ENCODE data around the gene CUTC. TPM values are rescaled to one million over a fixed set of nuclear protein-coding genes. Genes with fewer than 3 reads are reported as not detected.
A peak's percentile ranks its signal among the peaks of the same experiment; 100 is the strongest.

The CUTC gene
- total RNA-seq, 1 experiment from 2014 or later: 15.0 TPM

GRCh38 chr10:99770408-99771045 lies 38.5 kb downstream of the CUTC start:
- ChIA-PET CTCF (no interaction called here), POLR2A (interaction anchor here (0.6 to 0.8 kb wide), 2 partner anchors 38 to 149 kb away, joined by 3 to 4 read pairs; partner anchors contain the start of genes COX15 and CUTC)
- TF ChIP-seq CTCF (IDR thresholded peaks at IDR 0.05; ENCODE audit: unreplicated experiment): no peak
- Mint-ChIP-seq H3K36me3 (ENCODE audit: insufficient read depth, unreplicated experiment) (no peaks in the 10 kb centered on the region), H3K27me3 (ENCODE audit: insufficient read depth, unreplicated experiment) (no peaks in the 10 kb centered on the region), H3K27ac (ENCODE audit: low read depth, unreplicated experiment) (no peak overlapping the region), H3K4me3 (ENCODE audit: unreplicated experiment) (no peak overlapping the region), H3K4me1 (ENCODE audit: insufficient read depth, unreplicated experiment) (no peaks in the 10 kb centered on the region), H3K9me3 (ENCODE audit: unreplicated experiment) (no peaks in the 10 kb centered on the region)
- BruUV-seq (replicated peaks): no TSS peak
- intact Hi-C loops (cut with micrococcal nuclease): no loop called here
- no peak for DNase-seq (ENCODE audit: unreplicated experiment)

- CTCF ChIA-PET: no interaction called here
- no TSS peak for BruUV-seq (replicated peaks)
- H3K4me3 Mint-ChIP-seq (ENCODE audit: unreplicated experiment): no peak overlapping the region
- TF ChIP-seq CTCF (IDR thresholded peaks at IDR 0.05; ENCODE audit: unreplicated experiment): no peak
- H3K36me3 Mint-ChIP-seq (ENCODE audit: insufficient read depth, unreplicated experiment): no peaks in the 10 kb centered on the region
- peak; percentile 76 for DNase-seq (ENCODE audit: unreplicated experiment)
- H3K27me3 Mint-ChIP-seq (ENCODE audit: insufficient read depth, unreplicated experiment): no peaks in the 10 kb centered on the region
- H3K27ac Mint-ChIP-seq (ENCODE audit: low read depth, unreplicated experiment): peak overlapping the region; percentile 85
- H3K9me3 Mint-ChIP-seq (ENCODE audit: unreplicated experiment): no peaks in the 10 kb centered on the region
- intact Hi-C loops (cut with micrococcal nuclease): no loop called here
- POLR2A ChIA-PET: interaction anchor here (0.9 to 10.4 kb wide), 8 partner anchors 9 to 155 kb away, joined by 3 to 129 read pairs (median 4); partner anchors contain the start of genes COX15 and CUTC
- H3K4me1 Mint-ChIP-seq (ENCODE audit: insufficient read depth, unreplicated experiment): peaks cover 40% of the 10 kb centered on the region
Observed at GRCh38 chr10:99775850-99776249, 43.8 kb downstream of the CUTC start.

- intact Hi-C loops (cut with micrococcal nuclease): no loop called here
- no peak for TF ChIP-seq CTCF (IDR thresholded peaks at IDR 0.05; ENCODE audit: unreplicated experiment)
- BruUV-seq (replicated peaks): no TSS peak
- Mint-ChIP-seq H3K27ac (ENCODE audit: low read depth, unreplicated experiment) (peak overlapping the region; percentile 93), H3K36me3 (ENCODE audit: insufficient read depth, unreplicated experiment) (no peaks in the 10 kb centered on the region), H3K4me1 (ENCODE audit: insufficient read depth, unreplicated experiment) (peaks cover 50% of the 10 kb centered on the region), H3K27me3 (ENCODE audit: insufficient read depth, unreplicated experiment) (no peaks in the 10 kb centered on the region), H3K4me3 (ENCODE audit: unreplicated experiment) (peak overlapping the region; percentile 30), H3K9me3 (ENCODE audit: unreplicated experiment) (no peaks in the 10 kb centered on the region)
- ChIA-PET CTCF (no interaction called here), POLR2A (interaction anchor here (0.7 to 10.4 kb wide), 5 partner anchors 10 to 387 kb away, joined by 3 to 129 read pairs (median 5); partner anchors contain the start of genes COX15 and CUTC)
- DNase-seq (ENCODE audit: unreplicated experiment): peak; percentile 65
Observed at GRCh38 chr10:99777918-99778714, 46.1 kb downstream of the CUTC start.

GRCh38 chr10:99779335-99779734 lies 47.3 kb downstream of the CUTC start:
- Mint-ChIP-seq H3K9me3 (ENCODE audit: unreplicated experiment) (no peaks in the 10 kb centered on the region), H3K27me3 (ENCODE audit: insufficient read depth, unreplicated experiment) (no peaks in the 10 kb centered on the region), H3K4me3 (ENCODE audit: unreplicated experiment) (peak overlapping the region; percentile 70), H3K36me3 (ENCODE audit: insufficient read depth, unreplicated experiment) (no peaks in the 10 kb centered on the region), H3K4me1 (ENCODE audit: insufficient read depth, unreplicated experiment) (peaks cover 58% of the 10 kb centered on the region), H3K27ac (ENCODE audit: low read depth, unreplicated experiment) (peak overlapping the region; percentile 93)
- no peak for TF ChIP-seq CTCF (IDR thresholded peaks at IDR 0.05; ENCODE audit: unreplicated experiment)
- ChIA-PET POLR2A (interaction anchor here (0.6 to 10.4 kb wide), 5 partner anchors 9 to 47 kb away, joined by 3 to 129 read pairs (median 5); partner anchors contain the start of genes COX15 and CUTC), CTCF (no interaction called here)
- BruUV-seq (replicated peaks): TSS peak; percentile 89
- intact Hi-C loops (cut with micrococcal nuclease): loop anchor here (1.0 kb wide), 1 partner anchor 47 kb away; the partner anchor contains the start of genes COX15 and CUTC
- DNase-seq (ENCODE audit: unreplicated experiment): peak; percentile 82

Data from MCF 10A (cell line).